Ramos (cell line): Measurements from ENCODE around the gene MAGI2.

ENCODE experiments used
- in situ Hi-C: fragments of 300-500 bp; cut with MboI; formaldehyde crosslinking; loops from one replicate; pipeline ENCODE4 v1.14.3; 2022; ENCODE audit warnings: low sequenced_read_pairs; ENCODE audit not compliant: unreplicated experiment

The MAGI2 gene

GRCh38 chr7:78768859-78769258, 684.6 kb downstream of the MAGI2 start:
- in situ Hi-C loops, result no loop called here

GRCh38 chr7:78765943-78766729, 687.3 kb downstream of the MAGI2 start:
- in situ Hi-C loops, result no loop called here

- in situ Hi-C loops, result no loop called here
Measured at GRCh38 chr7:78764571-78764970, 688.9 kb downstream of the MAGI2 start.

GRCh38 chr7:78762625-78763024, 690.8 kb downstream of the MAGI2 start:
- in situ Hi-C loops, result no loop called here

GRCh38 chr7:78760620-78761355, 692.7 kb downstream of the MAGI2 start:
- in situ Hi-C loops, result no loop called here

- in situ Hi-C loops, result no loop called here
Measured at GRCh38 chr7:78752554-78752953, 700.9 kb downstream of the MAGI2 start.

- in situ Hi-C loops, result no loop called here
Measured at GRCh38 chr7:78751253-78751652, 702.2 kb downstream of the MAGI2 start.

GRCh38 chr7:78749052-78749746, 704.3 kb downstream of the MAGI2 start:
- in situ Hi-C loops, result no loop called here

GRCh38 chr7:78747592-78747991, 705.9 kb downstream of the MAGI2 start:
- in situ Hi-C loops, result no loop called here

- in situ Hi-C loops, result no loop called here
Measured at GRCh38 chr7:78746301-78746700, 707.2 kb downstream of the MAGI2 start.

GRCh38 chr7:78742694-78743093, 710.8 kb downstream of the MAGI2 start:
- in situ Hi-C loops, result no loop called here

GRCh38 chr7:78736548-78736947, 716.9 kb downstream of the MAGI2 start:
- in situ Hi-C loops, result no loop called here

- in situ Hi-C loops, result no loop called here
Measured at GRCh38 chr7:78734626-78735025, 718.8 kb downstream of the MAGI2 start.

- in situ Hi-C loops, result no loop called here
Measured at GRCh38 chr7:78720066-78720465, 733.4 kb downstream of the MAGI2 start.

- in situ Hi-C loops, result no loop called here
Measured at GRCh38 chr7:78718212-78718611, 735.3 kb downstream of the MAGI2 start.

- in situ Hi-C loops, result no loop called here
Measured at GRCh38 chr7:78716876-78717275, 736.6 kb downstream of the MAGI2 start.

- in situ Hi-C loops, result no loop called here
Measured at GRCh38 chr7:78714356-78714755, 739.1 kb downstream of the MAGI2 start.

- in situ Hi-C loops, result no loop called here
Measured at GRCh38 chr7:78712111-78712510, 741.4 kb downstream of the MAGI2 start.

- in situ Hi-C loops, result no loop called here
Measured at GRCh38 chr7:78709658-78710057, 743.8 kb downstream of the MAGI2 start.

- in situ Hi-C loops, result no loop called here
Measured at GRCh38 chr7:78704504-78704903, 749.0 kb downstream of the MAGI2 start.

GRCh38 chr7:78703391-78703790, 750.1 kb downstream of the MAGI2 start:
- in situ Hi-C loops, result no loop called here
